ENCODE results near the gene YIF1A. TPM values are rescaled to one million over a fixed set of nuclear protein-coding genes. Genes with fewer than 3 reads are reported as not detected.

Gene YIF1A
- total and polyA plus RNA-seq, 2 of the 4 experiments (the other 2 are of a cell fraction): 128 to 207 TPM

DNA sequence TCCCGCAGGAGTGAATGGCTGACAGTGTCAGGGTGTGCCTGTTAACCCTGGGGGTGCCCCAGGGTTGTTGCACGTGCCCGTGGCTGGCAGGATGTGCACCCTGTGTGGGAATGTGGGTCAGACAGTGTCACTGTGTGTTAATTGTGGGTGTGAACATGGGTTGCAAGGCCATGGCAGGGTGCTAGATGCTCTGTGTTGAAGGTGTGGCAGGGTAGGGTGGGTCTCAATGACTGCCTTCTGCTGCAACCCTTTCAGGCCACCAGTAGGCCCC lies 39.0 kb upstream of the YIF1A start (continued):
- TF ChIP-seq MXI1 (IDR thresholded peaks at IDR 0.05; ENCODE audit: borderline replicate concordance, low read depth, low read length): no peak
- TF ChIP-seq, protein P1, sequence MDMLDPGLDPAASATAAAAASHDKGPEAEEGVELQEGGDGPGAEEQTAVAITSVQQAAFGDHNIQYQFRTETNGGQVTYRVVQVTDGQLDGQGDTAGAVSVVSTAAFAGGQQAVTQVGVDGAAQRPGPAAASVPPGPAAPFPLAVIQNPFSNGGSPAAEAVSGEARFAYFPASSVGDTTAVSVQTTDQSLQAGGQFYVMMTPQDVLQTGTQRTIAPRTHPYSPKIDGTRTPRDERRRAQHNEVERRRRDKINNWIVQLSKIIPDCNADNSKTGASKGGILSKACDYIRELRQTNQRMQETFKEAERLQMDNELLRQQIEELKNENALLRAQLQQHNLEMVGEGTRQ (IDR thresholded peaks at IDR 0.05; ENCODE audit: low read depth, low read length): no peak
- TF ChIP-seq, protein P2, sequence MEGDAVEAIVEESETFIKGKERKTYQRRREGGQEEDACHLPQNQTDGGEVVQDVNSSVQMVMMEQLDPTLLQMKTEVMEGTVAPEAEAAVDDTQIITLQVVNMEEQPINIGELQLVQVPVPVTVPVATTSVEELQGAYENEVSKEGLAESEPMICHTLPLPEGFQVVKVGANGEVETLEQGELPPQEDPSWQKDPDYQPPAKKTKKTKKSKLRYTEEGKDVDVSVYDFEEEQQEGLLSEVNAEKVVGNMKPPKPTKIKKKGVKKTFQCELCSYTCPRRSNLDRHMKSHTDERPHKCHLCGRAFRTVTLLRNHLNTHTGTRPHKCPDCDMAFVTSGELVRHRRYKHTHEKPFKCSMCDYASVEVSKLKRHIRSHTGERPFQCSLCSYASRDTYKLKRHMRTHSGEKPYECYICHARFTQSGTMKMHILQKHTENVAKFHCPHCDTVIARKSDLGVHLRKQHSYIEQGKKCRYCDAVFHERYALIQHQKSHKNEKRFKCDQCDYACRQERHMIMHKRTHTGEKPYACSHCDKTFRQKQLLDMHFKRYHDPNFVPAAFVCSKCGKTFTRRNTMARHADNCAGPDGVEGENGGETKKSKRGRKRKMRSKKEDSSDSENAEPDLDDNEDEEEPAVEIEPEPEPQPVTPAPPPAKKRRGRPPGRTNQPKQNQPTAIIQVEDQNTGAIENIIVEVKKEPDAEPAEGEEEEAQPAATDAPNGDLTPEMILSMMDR (conservative IDR thresholded peaks at IDR 0.05; ENCODE audit: low read depth, low read length): no peak
